Transverse colon (tissue), 4 donors: ENCODE results near the gene NR3C2. TPM values are rescaled to one million over a fixed set of nuclear protein-coding genes. Genes with fewer than 3 reads are reported as not detected.

Experiments
- DNase-seq: peaks from one replicate; pipeline ENCODE4 v3.0.0-alpha.2; 2019
- H3K27ac ChIP-seq, 4 donors: fragments of 200-600 bp; sonication (generic); 2 replicates each; pipeline ENCODE4 v1.5.1; 2016 to 2018; ENCODE audit warnings: inconsistent platforms in 4 of 4
- H3K27me3 ChIP-seq: fragments of 200-600 bp; sonication (generic); 2 replicates; pipeline ENCODE4 v1.5.1; 2017; ENCODE audit warnings: inconsistent platforms
- H3K36me3 ChIP-seq, 4 donors: fragments of 200-600 bp; sonication (generic); 2 replicates each; pipeline ENCODE4 v1.5.1; 2017 to 2019; ENCODE audit warnings: inconsistent platforms in 4 of 4
- H3K4me1 ChIP-seq, 4 donors: fragments of 200-600 bp; sonication (generic); 2 replicates each; pipeline ENCODE4 v1.5.1; 2017 to 2020; ENCODE audit warnings: inconsistent platforms in 4 of 4
- H3K4me3 ChIP-seq, 4 donors: fragments of 200-600 bp; sonication (generic); 1 replicate in 1 of 4; 2 replicates in 3 of 4; pipeline versions ENCODE4 v1.5.1 to v1.6.1; 2017 to 2019; ENCODE audit warnings: inconsistent platforms in 4 of 4
- H3K9me3 ChIP-seq, 2 donors: fragments of 200-600 bp; sonication (generic); 2 replicates each; pipeline ENCODE4 v1.5.1; 2017 to 2019; ENCODE audit warnings: inconsistent platforms in 2 of 2
- CTCF ChIP-seq, 5 experiments: fragments of 200-600 bp in 3 of 5; fragments of 450-650 bp in 2 of 5; sonication (generic) in 3 of 5; IDR thresholded peaks; 1 replicate in 2 of 5; 2 replicates in 3 of 5; pipeline ENCODE4 v1.5.1; 2016 to 2017; ENCODE audit warnings: antibody characterized with exemption in 5 of 5, inconsistent platforms in 3 of 5, mild to moderate bottlenecking in 2 of 5, moderate library complexity in 1 of 5
- EP300 ChIP-seq: sonication (generic); formaldehyde crosslinking; IDR thresholded peaks from one replicate; pipeline ENCODE4 v1.6.1; 2017; ENCODE audit warnings: antibody characterized with exemption, low read depth
- POLR2A ChIP-seq: fragments of 450-650 bp; IDR thresholded peaks from one replicate; pipeline ENCODE4 v1.6.1; 2016; ENCODE audit warnings: antibody characterized with exemption, mild to moderate bottlenecking, moderate library complexity
- POLR2AphosphoS5 ChIP-seq, 3 donors: sonication (generic); formaldehyde crosslinking; IDR thresholded peaks; one replicate each; pipeline ENCODE4 v1.6.1; 2016; ENCODE audit warnings: antibody characterized with exemption in 3 of 3
- WGBS, 2 donors: methylation state at CpG; one replicate each; pipeline ENCODE4 v1.1.5; 2018; ENCODE audit warnings: low coverage in 1 of 2; 5-methylcytosine and 5-hydroxymethylcytosine counted together
- in situ Hi-C, 4 donors: fragments of 200-750 bp; cut with MboI; loops; one replicate each; pipeline versions ENCODE4 v1.15.0 to v1.15.1; 2017; ENCODE audit warnings: low sequenced_read_pairs in 3 of 4, low pct_ligation_motif_present in 1 of 4, low pct_unique_long_range_greater_than_20kb in 1 of 4
- intact Hi-C: fragments of 100-400 bp; cut with DNase I; formaldehyde crosslinking; loops from one replicate; pipeline ENCODE4 v1.15.1; 2023; ENCODE audit warnings: low total_unique reads
- total RNA-seq, 4 donors: library from RNA; depleted of rRNA; stranded (reverse); fragments of >200 nt; gene quantifications; one replicate each; pipeline ENCODE4 v1.1.0, GENCODE V29; 2016

The NR3C2 gene
- total RNA-seq, 4 donors from 2014 or later = 55.5 to 147 (median 125) TPM

GRCh38 chr4:148052448-148052847 lies 389.8 kb downstream of the NR3C2 start:
- intact Hi-C loops (no loop called here), in situ Hi-C loops (no loop called here)
- H3K4me1 ChIP-seq = peaks cover 0 to 19% (median 5%) of the 10 kb centered on the region in 4 donors
- no peaks in the 10 kb centered on the region for H3K36me3 ChIP-seq
- TF ChIP-seq CTCF (IDR thresholded peaks at IDR 0.05) (no peak), POLR2AphosphoS5 (IDR thresholded peaks at IDR 0.05) (no peak), EP300 (no peak), POLR2A (no peak)
- no peaks in the 10 kb centered on the region for H3K9me3 ChIP-seq
- DNase-seq = no peak
- no peaks in the 10 kb centered on the region for H3K27me3 ChIP-seq
- no peak overlapping the region for H3K27ac ChIP-seq
- H3K4me3 ChIP-seq = no peak overlapping the region

- intact Hi-C loops (no loop called here), in situ Hi-C loops (no loop called here)
- Histone ChIP-seq H3K36me3 (no peaks in the 10 kb centered on the region), H3K9me3 (no peaks in the 10 kb centered on the region), H3K4me1 (peaks cover 0 to 15% (median 5%) of the 10 kb centered on the region in 4 donors), H3K27me3 (no peaks in the 10 kb centered on the region), H3K27ac (no peak overlapping the region), H3K4me3 (no peak overlapping the region)
- no peak for TF ChIP-seq POLR2A
- DNase-seq = no peak
- 67 to 90% methylated on average over 1 to 4 of the region's 4 CpGs for WGBS, 2 donors
Observed at GRCh38 chr4:148051403-148051802, 390.8 kb downstream of the NR3C2 start.

- Histone ChIP-seq H3K4me1 (peaks cover 0 to 7% (median 0%) of the 10 kb centered on the region in 4 donors), H3K27ac (no peak overlapping the region), H3K36me3 (no peaks in the 10 kb centered on the region), H3K9me3 (no peaks in the 10 kb centered on the region), H3K27me3 (no peaks in the 10 kb centered on the region), H3K4me3 (no peak overlapping the region)
- WGBS, 2 donors = 72 to 73% methylated on average over 4 of the region's 4 CpGs
- DNase-seq = no peak
- TF ChIP-seq EP300 (no peak), POLR2A (no peak), POLR2AphosphoS5 (IDR thresholded peaks at IDR 0.05) (no peak), CTCF (IDR thresholded peaks at IDR 0.05) (no peak)
- in situ Hi-C loops (no loop called here), intact Hi-C loops (no loop called here)
Observed at GRCh38 chr4:148048598-148048997, 393.6 kb downstream of the NR3C2 start.

- in situ Hi-C loops = no loop called here
- Histone ChIP-seq H3K36me3 (no peaks in the 10 kb centered on the region), H3K4me3 (no peak overlapping the region), H3K9me3 (no peaks in the 10 kb centered on the region), H3K27ac (no peak overlapping the region), H3K27me3 (no peaks in the 10 kb centered on the region), H3K4me1 (peaks cover 4 to 18% (median 15%) of the 10 kb centered on the region in 4 donors)
- TF ChIP-seq POLR2A (no peak), CTCF (IDR thresholded peaks at IDR 0.05) (no peak), EP300 (no peak), POLR2AphosphoS5 (IDR thresholded peaks at IDR 0.05) (no peak)
- 70 to 76% methylated on average over 2 to 4 of the region's 4 CpGs for WGBS, 2 donors
- no peak for DNase-seq
- intact Hi-C loops = no loop called here
Observed at GRCh38 chr4:148044912-148045352, 397.3 kb downstream of the NR3C2 start.
